GM08714 (cell line): ENCODE data around the gene CD164L2.
A peak's percentile ranks its signal among the peaks of the same experiment; 100 is the strongest.
"Not testable (repeated sequence)": the region's sequence is repeated elsewhere in the genome, so short reads cannot be mapped to it uniquely, and the experiment has no call there.

Source experiments
- H3K4me3 ChIP-seq: fragments of 200-500 bp; sonication (Bioruptor generic); 2 replicates; pipeline ENCODE4 v1.5.1; 2014; ENCODE audit warnings: mild to moderate bottlenecking, low read length, inconsistent platforms
- ZNF274 ChIP-seq: IDR thresholded peaks from 2 replicates; pipeline ENCODE4 v1.6.1; 2012; ENCODE audit warnings: mild to moderate bottlenecking, low read depth, low read length

CD164L2 gene

DNA sequence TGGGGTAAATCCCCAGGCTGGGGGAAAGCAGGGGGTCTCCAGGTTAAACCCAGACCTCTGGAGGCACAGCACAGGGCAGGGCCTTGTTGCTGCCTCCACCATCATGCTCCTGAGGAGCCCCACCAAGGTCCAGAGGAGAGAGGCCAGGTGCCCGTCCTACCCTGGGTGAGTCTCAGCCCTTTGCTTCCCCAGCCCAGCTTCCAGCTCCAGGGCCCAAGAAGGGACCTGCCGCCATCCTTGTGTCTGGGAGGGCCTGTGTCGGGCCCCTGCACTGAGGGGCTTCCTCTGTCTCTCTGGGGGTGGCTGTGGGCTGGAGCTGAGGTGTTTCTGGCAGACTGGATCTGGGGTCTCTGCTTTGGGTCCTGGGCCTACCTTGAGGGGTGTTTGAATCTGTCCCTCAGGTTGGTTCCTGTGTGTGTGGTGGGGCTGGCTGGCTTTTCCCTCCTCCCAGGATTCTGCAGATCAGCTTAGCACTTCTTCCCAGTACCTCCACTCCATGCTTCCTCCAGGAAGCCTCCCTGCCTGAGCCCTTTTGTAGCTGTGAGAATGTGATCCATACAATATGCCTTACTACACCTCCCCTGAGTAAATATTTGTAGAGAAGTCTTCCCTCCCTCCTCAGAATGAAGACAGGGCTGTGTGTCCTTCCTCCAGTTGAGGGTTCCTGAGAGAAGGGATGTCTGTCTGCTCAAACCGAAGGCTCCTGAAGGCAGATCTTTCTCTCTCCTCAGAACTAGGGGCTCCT is 15.4 kb upstream of the CD164L2 start:
- no peak for TF ChIP-seq ZNF274
- H3K4me3 ChIP-seq: no peak overlapping the region

DNA sequence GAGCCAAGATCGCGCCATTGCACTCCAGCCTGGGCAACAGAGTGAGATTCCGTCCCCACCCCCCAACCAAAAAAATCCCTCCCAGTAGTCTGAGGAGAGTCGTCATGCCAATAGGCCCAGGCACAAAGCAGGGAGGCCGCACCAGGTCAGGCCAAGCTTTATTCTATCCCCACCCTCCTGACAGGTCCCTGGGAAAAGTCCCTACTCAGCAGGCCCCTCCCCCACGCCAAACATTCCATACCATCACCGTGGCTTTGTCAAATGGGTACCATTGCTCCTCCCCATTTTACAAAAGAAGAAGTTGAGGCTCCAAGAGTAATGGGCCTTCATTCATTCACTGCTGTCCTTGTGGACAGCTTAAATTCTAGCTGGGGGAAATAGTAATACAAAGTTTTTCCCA is 14.6 kb upstream of the CD164L2 start:
- no peak for TF ChIP-seq ZNF274
- no peak overlapping the region for H3K4me3 ChIP-seq

- no peak for TF ChIP-seq ZNF274
- H3K4me3 ChIP-seq: no peak overlapping the region
These were observed 14.0 kb upstream of the CD164L2 start for GRCh38 chr1:27397110-27397509.

DNA sequence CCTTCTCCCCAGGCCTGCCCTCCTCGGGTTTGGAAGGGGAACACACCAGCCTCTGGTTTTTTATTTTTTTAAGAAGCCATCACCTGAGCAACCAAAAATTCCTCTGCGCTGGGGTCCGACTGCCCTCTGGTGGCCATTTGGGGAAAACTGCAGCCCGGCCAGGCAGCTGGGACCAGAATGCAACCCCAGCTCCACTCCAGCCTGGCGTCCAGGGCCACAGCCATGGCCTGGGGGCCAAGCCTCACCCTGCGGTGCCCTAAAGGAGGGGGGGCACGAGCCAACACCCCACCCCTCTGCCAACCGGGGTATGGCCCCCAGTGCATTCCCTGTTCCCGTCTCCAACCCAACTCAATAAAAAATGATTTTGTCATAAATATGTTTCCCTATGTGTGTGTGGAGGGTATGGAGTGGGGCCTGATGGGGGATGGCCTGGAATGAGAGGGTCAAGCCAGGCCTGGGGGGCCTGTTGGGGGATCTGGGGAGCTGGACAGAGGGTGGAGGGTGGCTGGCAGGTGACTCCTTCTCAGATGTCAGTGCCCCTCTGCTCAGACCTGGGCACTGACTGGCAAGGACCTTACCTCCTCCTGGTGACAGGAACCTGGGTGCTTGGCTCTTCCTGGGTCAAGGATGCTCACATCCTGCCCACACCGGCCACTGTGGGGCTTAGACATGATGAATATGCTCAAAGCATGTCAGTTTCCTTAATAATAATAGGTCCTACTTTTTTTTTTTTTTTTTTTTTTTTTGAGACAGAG is 12.5 kb upstream of the CD164L2 start:
- no peak for TF ChIP-seq ZNF274
- H3K4me3 ChIP-seq: no peak overlapping the region

GRCh38 chr1:27394925-27395324 is 11.8 kb upstream of the CD164L2 start:
- no peak overlapping the region for H3K4me3 ChIP-seq
- no peak for TF ChIP-seq ZNF274

GRCh38 chr1:27394282-27394658 is 11.1 kb upstream of the CD164L2 start:
- H3K4me3 ChIP-seq: no peak overlapping the region
- TF ChIP-seq ZNF274: no peak

DNA sequence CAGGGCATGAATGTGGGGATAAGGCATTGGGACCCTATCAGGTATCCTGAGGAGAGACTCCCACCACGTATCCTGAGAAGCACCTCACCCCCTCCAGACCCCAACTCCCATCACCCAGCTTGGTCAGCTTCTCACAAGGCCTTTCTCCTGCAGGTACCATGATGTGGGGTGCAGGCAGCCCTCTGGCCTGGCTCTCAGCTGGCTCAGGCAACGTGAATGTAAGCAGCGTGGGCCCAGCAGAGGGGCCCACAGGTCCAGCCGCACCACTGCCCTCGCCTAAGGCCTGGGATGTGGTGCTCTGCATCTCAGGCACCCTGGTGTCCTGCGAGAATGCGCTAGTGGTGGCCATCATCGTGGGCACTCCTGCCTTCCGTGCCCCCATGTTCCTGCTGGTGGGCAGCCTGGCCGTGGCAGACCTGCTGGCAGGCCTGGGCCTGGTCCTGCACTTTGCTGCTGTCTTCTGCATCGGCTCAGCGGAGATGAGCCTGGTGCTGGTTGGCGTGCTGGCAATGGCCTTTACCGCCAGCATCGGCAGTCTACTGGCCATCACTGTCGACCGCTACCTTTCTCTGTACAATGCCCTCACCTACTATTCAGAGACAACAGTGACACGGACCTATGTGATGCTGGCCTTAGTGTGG is 10.6 kb upstream of the CD164L2 start:
- no peak overlapping the region for H3K4me3 ChIP-seq
- TF ChIP-seq ZNF274: no peak

- H3K4me3 ChIP-seq: peak overlapping the region; percentile 58; the same call in 1 of the 2 replicates
- no peak for TF ChIP-seq ZNF274
These were observed 9.9 kb upstream of the CD164L2 start for GRCh38 chr1:27392778-27393635.

GRCh38 chr1:27392096-27392777 is 9.1 kb upstream of the CD164L2 start, which contains the start of gene GPR3:
TSS of gene GPR3 (plus strand) at chr1:27392622. CDS start at chr1:27393799, 1,177 bp downstream.
- no peak for TF ChIP-seq ZNF274
- peak within 1 kb of the TSS; percentile 58; the same call in 1 of the 2 replicates for H3K4me3 ChIP-seq

DNA sequence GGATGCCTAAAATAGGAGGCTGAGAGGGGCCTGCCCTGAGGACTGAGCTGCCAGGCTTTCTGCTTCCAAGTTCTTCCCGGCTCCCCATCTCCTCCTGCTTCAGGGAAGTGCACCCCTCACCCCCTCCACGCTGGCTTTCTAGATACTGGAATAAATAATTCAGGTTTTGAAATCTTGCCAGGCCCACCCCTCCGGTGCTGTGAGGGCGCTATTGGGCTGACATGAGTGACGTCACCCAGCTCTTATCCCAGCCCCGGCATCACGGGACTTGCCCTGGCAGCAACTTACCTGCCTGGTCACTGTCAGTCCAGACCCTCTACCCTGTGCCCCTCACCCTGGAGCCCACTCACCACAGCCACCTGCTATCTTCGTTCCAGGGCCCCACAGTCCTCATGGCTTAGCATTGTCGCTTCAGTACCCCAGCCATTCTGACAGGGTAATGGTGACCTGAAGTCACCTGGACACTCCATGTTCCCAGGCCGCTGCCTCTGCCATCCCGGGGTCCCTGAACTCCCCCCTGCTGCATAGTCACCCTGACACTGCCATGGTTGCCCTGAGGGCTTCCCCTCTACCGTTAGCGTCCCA is 8.5 kb upstream of the CD164L2 start:
- no peak overlapping the region; the same call in 1 of the 2 replicates for H3K4me3 ChIP-seq
- TF ChIP-seq ZNF274: no peak

- H3K4me3 ChIP-seq: no peak overlapping the region
- no peak for TF ChIP-seq ZNF274
These were observed 5.3 kb upstream of the CD164L2 start for GRCh38 chr1:27388337-27389005.

- not testable (repeated sequence) for H3K4me3 ChIP-seq
These were observed 1.7 kb upstream of the CD164L2 start for GRCh38 chr1:27384797-27385196.
